Right renal pelvis (tissue), 4 donors: ENCODE results near the gene TNFRSF6B. TPM values are rescaled to one million over a fixed set of nuclear protein-coding genes. Genes with fewer than 3 reads are reported as not detected.
"Not testable (repeated sequence)": the region's sequence is repeated elsewhere in the genome, so short reads cannot be mapped to it uniquely, and the experiment has no call there.

Source experiments
- DNase-seq, 4 donors: peaks; one replicate each; pipeline ENCODE4 v3.0.0-alpha.2; 2013; ENCODE audit warnings: low read depth in 4 of 4, low spot score in 3 of 4, missing footprints in 1 of 4
- polyA plus RNA-seq, 4 donors: library from polyadenylated mRNA; unstranded; fragments of 120-200 nt; gene quantifications; one replicate each; pipeline ENCODE4 v1.2.1, GENCODE V29; 2013; ENCODE audit not compliant: insufficient read length in 4 of 4

Gene TNFRSF6B
- polyA plus RNA-seq, 4 donors = 1.1 to 2.7 (median 1.6) TPM

- DNase-seq = no peak
These were observed 34.3 kb upstream of the TNFRSF6B start for GRCh38 chr20:63661959-63662812.

- no peak for DNase-seq
These were observed 33.7 kb upstream of the TNFRSF6B start for GRCh38 chr20:63662813-63663189.

- no peak for DNase-seq
These were observed 33.0 kb upstream of the TNFRSF6B start for GRCh38 chr20:63663332-63664066.

GRCh38 chr20:63664143-63664851, 32.2 kb upstream of the TNFRSF6B start:
- no peak for DNase-seq

- DNase-seq = no peak
These were observed 31.4 kb upstream of the TNFRSF6B start for GRCh38 chr20:63664861-63665594.

GRCh38 chr20:63665708-63666107, 30.7 kb upstream of the TNFRSF6B start:
- DNase-seq = no peak

GRCh38 chr20:63667858-63668257, 28.6 kb upstream of the TNFRSF6B start:
- no peak for DNase-seq

- DNase-seq = no peak
These were observed 28.1 kb upstream of the TNFRSF6B start for GRCh38 chr20:63668351-63668750.

GRCh38 chr20:63671695-63672094, 24.8 kb upstream of the TNFRSF6B start:
- DNase-seq = not testable (repeated sequence)

- DNase-seq = no peak
These were observed 23.8 kb upstream of the TNFRSF6B start for GRCh38 chr20:63672666-63673065.

- no peak for DNase-seq
These were observed 22.5 kb upstream of the TNFRSF6B start for GRCh38 chr20:63673951-63674350.

GRCh38 chr20:63675681-63676368, 20.6 kb upstream of the TNFRSF6B start:
- no peak for DNase-seq

GRCh38 chr20:63678071-63678470, 18.4 kb upstream of the TNFRSF6B start:
- DNase-seq = no peak

- no peak for DNase-seq
These were observed 17.6 kb upstream of the TNFRSF6B start for GRCh38 chr20:63678667-63679465.

- no peak for DNase-seq
These were observed 16.6 kb upstream of the TNFRSF6B start for GRCh38 chr20:63679799-63680305.

- DNase-seq = no peak
These were observed 16.0 kb upstream of the TNFRSF6B start for GRCh38 chr20:63680427-63680826.

GRCh38 chr20:63680857-63681608, 15.4 kb upstream of the TNFRSF6B start:
- no peak for DNase-seq

GRCh38 chr20:63681609-63682142, 14.8 kb upstream of the TNFRSF6B start:
- no peak for DNase-seq
